ENCODE measurements around the gene RUNX1. TPM values are rescaled to one million over a fixed set of nuclear protein-coding genes. Genes with fewer than 3 reads are reported as not detected.

The RUNX1 gene
- total RNA-seq (2021) (0.11 and 0.52 TPM in 2 replicates), Bru-seq, nascent RNA (percentile 11 among the genes with signal in this experiment), BruChase-seq, experiment 1, labeled RNA remaining after a 2-hour chase (percentile 14 among the genes with signal in this experiment), BruChase-seq, experiment 2, labeled RNA remaining after a 6-hour chase (percentile 8 among the genes with signal in this experiment)
- long read RNA-seq = 0 reads

DNA sequence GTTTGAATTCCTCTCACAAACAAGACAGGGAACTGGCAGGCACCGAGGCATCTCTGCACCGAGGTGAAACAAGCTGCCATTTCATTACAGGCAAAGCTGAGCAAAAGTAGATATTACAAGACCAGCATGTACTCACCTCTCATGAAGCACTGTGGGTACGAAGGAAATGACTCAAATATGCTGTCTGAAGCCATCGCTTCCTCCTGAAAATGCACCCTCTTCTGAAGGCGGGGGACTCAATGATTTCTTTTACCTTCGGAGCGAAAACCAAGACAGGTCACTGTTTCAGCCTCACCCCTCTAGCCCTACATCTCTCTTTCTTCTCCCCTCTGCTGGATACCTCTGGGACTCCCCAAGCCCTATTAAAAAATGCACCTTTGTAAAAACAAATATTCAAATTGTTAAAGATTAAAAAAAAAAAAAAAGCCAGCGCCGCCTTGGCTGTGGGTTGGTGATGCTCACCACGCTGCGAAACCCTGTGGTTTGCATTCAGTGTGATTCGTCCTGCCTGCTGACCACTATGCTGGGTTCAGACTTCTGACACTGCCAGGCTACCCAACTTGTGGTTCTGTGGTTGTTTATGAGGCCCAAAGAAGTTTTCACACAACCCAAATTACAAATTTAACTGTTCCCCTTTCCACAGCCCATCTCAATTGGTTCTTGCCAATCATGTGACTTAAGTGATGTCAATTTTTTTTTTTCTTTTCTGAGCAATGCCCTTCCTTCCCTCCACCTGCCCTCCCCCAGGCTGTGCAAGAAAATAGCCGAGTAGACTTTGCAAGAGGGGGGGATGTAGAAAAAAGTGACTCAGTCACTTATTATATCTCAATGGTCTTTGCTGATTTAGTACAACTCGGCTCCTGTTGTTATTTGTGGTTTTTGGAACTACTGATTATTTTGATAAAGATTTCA is at the start of gene RUNX1:
Gene RUNX1 (minus strand): TSS at position 597 of the 912 bp plus-strand sequence.
- H3K9me3 ChIP-seq (ENCODE audit: low read depth, low read length, poor library complexity, severe bottlenecking) = no peaks in the 10 kb centered on the region
- ChIA-PET POLR2A (ENCODE audit: low non-redundant PET) (no interaction called here), CTCF (no interaction called here)
- H3K4me1 ChIP-seq (ENCODE audit: insufficient read depth, low read length, poor library complexity, severe bottlenecking) = no peaks in the 10 kb centered on the region
- H3K27me3 ChIP-seq (replicated peaks; ENCODE audit: insufficient read depth, low read depth, low read length, poor library complexity) = peaks cover 60% of the 10 kb centered on the region
- no peak within 1 kb of the TSS for H3K4me3 ChIP-seq (ENCODE audit: low read depth, low read length, poor library complexity, severe bottlenecking)
- no peaks in the 10 kb centered on the region for H3K36me3 ChIP-seq (ENCODE audit: insufficient read depth, low read length, poor library complexity, severe bottlenecking)
- no peak for DNase-seq (ENCODE audit: low spot score)
- intact Hi-C loops (cut with micrococcal nuclease; ENCODE audit: unreplicated experiment) = no loop called here
- BruUV-seq (replicated peaks) = no TSS peak
- no peak within 1 kb of the TSS for H3K27ac ChIP-seq (ENCODE audit: low read depth, low read length, poor library complexity, severe bottlenecking)
- TF ChIP-seq EZH2 (IDR thresholded peaks at IDR 0.05; ENCODE audit: borderline replicate concordance, low read depth, low read length, poor library complexity, severe bottlenecking) = peak; percentile 27
- TF ChIP-seq, protein P1, sequence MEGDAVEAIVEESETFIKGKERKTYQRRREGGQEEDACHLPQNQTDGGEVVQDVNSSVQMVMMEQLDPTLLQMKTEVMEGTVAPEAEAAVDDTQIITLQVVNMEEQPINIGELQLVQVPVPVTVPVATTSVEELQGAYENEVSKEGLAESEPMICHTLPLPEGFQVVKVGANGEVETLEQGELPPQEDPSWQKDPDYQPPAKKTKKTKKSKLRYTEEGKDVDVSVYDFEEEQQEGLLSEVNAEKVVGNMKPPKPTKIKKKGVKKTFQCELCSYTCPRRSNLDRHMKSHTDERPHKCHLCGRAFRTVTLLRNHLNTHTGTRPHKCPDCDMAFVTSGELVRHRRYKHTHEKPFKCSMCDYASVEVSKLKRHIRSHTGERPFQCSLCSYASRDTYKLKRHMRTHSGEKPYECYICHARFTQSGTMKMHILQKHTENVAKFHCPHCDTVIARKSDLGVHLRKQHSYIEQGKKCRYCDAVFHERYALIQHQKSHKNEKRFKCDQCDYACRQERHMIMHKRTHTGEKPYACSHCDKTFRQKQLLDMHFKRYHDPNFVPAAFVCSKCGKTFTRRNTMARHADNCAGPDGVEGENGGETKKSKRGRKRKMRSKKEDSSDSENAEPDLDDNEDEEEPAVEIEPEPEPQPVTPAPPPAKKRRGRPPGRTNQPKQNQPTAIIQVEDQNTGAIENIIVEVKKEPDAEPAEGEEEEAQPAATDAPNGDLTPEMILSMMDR (conservative IDR thresholded peaks at IDR 0.05; ENCODE audit: low read depth, low read length) = no peak

DNA sequence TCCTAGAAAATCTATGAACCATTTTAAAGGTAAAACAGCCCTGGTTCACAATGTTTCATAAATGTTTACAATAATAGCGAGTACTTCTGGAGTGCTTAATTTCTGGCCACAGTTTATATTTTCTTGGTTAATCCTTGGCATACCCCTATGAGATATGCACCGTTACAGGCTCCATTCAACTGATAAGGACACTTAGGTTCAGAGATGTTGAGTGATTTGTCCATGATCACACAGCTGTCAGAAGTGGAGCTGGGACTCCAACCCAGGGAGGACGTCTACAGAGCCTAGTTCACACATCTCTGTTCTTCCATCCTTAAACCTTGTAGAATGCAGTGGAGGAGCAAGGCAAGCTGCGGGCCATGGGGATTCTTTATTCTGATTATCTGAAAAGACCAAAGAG is 48.4 kb upstream of the RUNX1 start:
- Histone ChIP-seq H3K9me3 (ENCODE audit: low read depth, low read length, poor library complexity, severe bottlenecking) (no peaks in the 10 kb centered on the region), H3K27ac (ENCODE audit: low read depth, low read length, poor library complexity, severe bottlenecking) (no peak overlapping the region), H3K4me3 (ENCODE audit: low read depth, low read length, poor library complexity, severe bottlenecking) (no peak overlapping the region), H3K27me3 (replicated peaks; ENCODE audit: insufficient read depth, low read depth, low read length, poor library complexity) (no peaks in the 10 kb centered on the region), H3K4me1 (ENCODE audit: insufficient read depth, low read length, poor library complexity, severe bottlenecking) (no peaks in the 10 kb centered on the region), H3K36me3 (ENCODE audit: insufficient read depth, low read length, poor library complexity, severe bottlenecking) (no peaks in the 10 kb centered on the region)
- CTCF ChIA-PET = no interaction called here
- no peak for DNase-seq (ENCODE audit: low spot score)
- intact Hi-C loops (cut with micrococcal nuclease; ENCODE audit: unreplicated experiment) = no loop called here
- TF ChIP-seq, protein P1 (conservative IDR thresholded peaks at IDR 0.05; ENCODE audit: low read depth, low read length) = no peak
- no peak for TF ChIP-seq EZH2 (IDR thresholded peaks at IDR 0.05; ENCODE audit: borderline replicate concordance, low read depth, low read length, poor library complexity, severe bottlenecking)
- BruUV-seq (replicated peaks) = no TSS peak
- POLR2A ChIA-PET (ENCODE audit: low non-redundant PET) = no interaction called here

DNA sequence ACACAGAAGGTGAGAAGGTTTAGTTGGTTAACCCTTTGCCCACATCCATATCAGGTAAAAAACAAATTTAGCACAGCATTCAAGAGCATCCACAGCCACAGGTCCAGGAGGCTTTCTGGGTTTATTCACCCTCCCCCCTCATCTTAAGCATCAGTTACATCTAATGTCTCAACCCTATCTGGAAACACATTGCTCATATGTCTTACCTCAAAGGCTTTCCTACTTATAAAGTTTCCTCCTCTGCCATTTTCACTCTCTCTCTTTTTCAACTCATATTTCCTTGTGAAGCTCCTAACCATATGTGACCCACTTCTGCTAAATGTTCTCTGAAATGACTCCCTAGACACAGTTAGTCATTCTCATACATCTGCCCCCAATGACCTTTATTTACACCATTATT is 47.9 kb upstream of the RUNX1 start:
- no peak for DNase-seq (ENCODE audit: low spot score)
- no peaks in the 10 kb centered on the region for H3K27me3 ChIP-seq (replicated peaks; ENCODE audit: insufficient read depth, low read depth, low read length, poor library complexity)
- intact Hi-C loops (cut with micrococcal nuclease; ENCODE audit: unreplicated experiment) = no loop called here
- H3K36me3 ChIP-seq (ENCODE audit: insufficient read depth, low read length, poor library complexity, severe bottlenecking) = no peaks in the 10 kb centered on the region
- POLR2A ChIA-PET (ENCODE audit: low non-redundant PET) = no interaction called here
- H3K9me3 ChIP-seq (ENCODE audit: low read depth, low read length, poor library complexity, severe bottlenecking) = no peaks in the 10 kb centered on the region
- TF ChIP-seq, protein P1 (conservative IDR thresholded peaks at IDR 0.05; ENCODE audit: low read depth, low read length) = no peak
- CTCF ChIA-PET = no interaction called here
- H3K4me3 ChIP-seq (ENCODE audit: low read depth, low read length, poor library complexity, severe bottlenecking) = no peak overlapping the region
- no peak overlapping the region for H3K27ac ChIP-seq (ENCODE audit: low read depth, low read length, poor library complexity, severe bottlenecking)
- H3K4me1 ChIP-seq (ENCODE audit: insufficient read depth, low read length, poor library complexity, severe bottlenecking) = no peaks in the 10 kb centered on the region
- BruUV-seq (replicated peaks) = no TSS peak

All from A673 (cell line).